Measurements from ENCODE around the gene CDK5RAP1.

DNA sequence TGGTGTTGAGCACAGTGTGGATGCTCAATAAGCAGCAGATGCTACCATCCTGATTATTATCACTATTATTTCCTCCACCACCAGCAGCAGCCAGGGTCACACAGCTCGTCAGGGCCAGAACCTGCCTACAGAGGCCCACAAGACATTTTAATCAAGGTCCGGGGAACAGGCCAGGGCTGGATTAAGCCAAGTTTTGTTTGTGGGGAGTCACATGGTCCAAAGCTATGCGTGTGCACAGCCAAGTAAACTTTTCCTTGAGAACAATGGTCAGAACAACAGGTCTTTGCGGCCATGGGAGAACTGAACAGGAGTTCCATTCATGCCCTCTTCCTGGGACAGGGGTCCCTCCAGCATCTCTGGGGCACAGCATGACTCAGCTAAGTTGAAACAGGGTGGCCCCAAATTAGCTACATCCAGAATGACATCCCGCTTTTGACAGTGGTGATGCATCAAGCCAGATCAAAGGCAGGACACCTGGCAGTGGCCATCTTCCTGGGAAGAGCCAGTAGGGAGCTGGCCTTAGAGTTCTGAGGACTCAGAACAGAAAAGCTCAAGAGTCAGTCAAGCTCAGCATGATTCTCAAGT is 30.6 kb upstream of the CDK5RAP1 start:
- TF ChIP-seq, protein P1, sequence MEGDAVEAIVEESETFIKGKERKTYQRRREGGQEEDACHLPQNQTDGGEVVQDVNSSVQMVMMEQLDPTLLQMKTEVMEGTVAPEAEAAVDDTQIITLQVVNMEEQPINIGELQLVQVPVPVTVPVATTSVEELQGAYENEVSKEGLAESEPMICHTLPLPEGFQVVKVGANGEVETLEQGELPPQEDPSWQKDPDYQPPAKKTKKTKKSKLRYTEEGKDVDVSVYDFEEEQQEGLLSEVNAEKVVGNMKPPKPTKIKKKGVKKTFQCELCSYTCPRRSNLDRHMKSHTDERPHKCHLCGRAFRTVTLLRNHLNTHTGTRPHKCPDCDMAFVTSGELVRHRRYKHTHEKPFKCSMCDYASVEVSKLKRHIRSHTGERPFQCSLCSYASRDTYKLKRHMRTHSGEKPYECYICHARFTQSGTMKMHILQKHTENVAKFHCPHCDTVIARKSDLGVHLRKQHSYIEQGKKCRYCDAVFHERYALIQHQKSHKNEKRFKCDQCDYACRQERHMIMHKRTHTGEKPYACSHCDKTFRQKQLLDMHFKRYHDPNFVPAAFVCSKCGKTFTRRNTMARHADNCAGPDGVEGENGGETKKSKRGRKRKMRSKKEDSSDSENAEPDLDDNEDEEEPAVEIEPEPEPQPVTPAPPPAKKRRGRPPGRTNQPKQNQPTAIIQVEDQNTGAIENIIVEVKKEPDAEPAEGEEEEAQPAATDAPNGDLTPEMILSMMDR (IDR thresholded peaks at IDR 0.05): no peak
- no peak for TF ChIP-seq POLR2A (IDR thresholded peaks at IDR 0.05)
